OCI-LY1 (cell line): Measurements from ENCODE around the gene AK2.
A peak's percentile ranks its signal among the peaks of the same experiment; 100 is the strongest.

Source experiments
- H2AFZ ChIP-seq: fragments of 200-600 bp; sonication (generic), shearing (Covaris generic); 2 replicates; pipeline ENCODE4 v1.6.0; 2014; ENCODE audit warnings: antibody characterized with exemption, mild to moderate bottlenecking, low read length
- H3F3A ChIP-seq: fragments of 200-600 bp; sonication (generic), shearing (Covaris generic); 2 replicates; pipeline ENCODE4 v1.6.0; 2014; ENCODE audit warnings: mild to moderate bottlenecking, antibody characterized with exemption, low read length, moderate library complexity; ENCODE audit not compliant: insufficient read depth
- H3K27ac ChIP-seq: fragments of 200-600 bp; sonication (generic); 2 replicates; pipeline ENCODE4 v1.5.1; 2014; ENCODE audit warnings: low read length, mixed run types, mild to moderate bottlenecking, low read depth; ENCODE audit not compliant: poor library complexity, severe bottlenecking
- H3K27me3 ChIP-seq: fragments of 200-600 bp; sonication (generic); 2 replicates; pipeline ENCODE4 v1.6.0; 2014; ENCODE audit warnings: antibody characterized with exemption, mild to moderate bottlenecking, low read length, moderate library complexity; ENCODE audit not compliant: insufficient read depth
- H3K36me3 ChIP-seq: fragments of 200-600 bp; sonication (generic); 2 replicates; pipeline ENCODE4 v1.6.1; 2014; ENCODE audit warnings: mild to moderate bottlenecking, antibody characterized with exemption, low read length, moderate library complexity, mixed read lengths; ENCODE audit not compliant: insufficient read depth
- H3K4me1 ChIP-seq: fragments of 200-600 bp; sonication (generic); 2 replicates; pipeline ENCODE4 v1.5.1; 2014; ENCODE audit warnings: mild to moderate bottlenecking, low read length, moderate library complexity; ENCODE audit not compliant: insufficient read depth, severe bottlenecking
- H3K4me2 ChIP-seq: fragments of 200-600 bp; sonication (generic), shearing (Covaris generic); 2 replicates; pipeline ENCODE4 v1.6.1; 2014; ENCODE audit warnings: low read length
- H3K4me3 ChIP-seq: fragments of 200-600 bp; sonication (generic); 2 replicates; pipeline ENCODE4 v1.5.1; 2014; ENCODE audit warnings: low read length, low read depth, mild to moderate bottlenecking, mixed read lengths; ENCODE audit not compliant: poor library complexity, severe bottlenecking
- H3K79me2 ChIP-seq: fragments of 200-600 bp; shearing (Covaris generic); 2 replicates; pipeline ENCODE4 v1.6.1; 2016; ENCODE audit warnings: mixed run types, low read length, mixed read lengths; ENCODE audit not compliant: insufficient read depth
- H3K9ac ChIP-seq: fragments of 200-600 bp; sonication (generic), shearing (Covaris generic); 2 replicates; pipeline ENCODE4 v1.6.1; 2014; ENCODE audit warnings: mild to moderate bottlenecking, low read length, mixed read lengths
- H3K9me2 ChIP-seq: fragments of 200-600 bp; sonication (generic), shearing (Covaris generic); 2 replicates; pipeline ENCODE4 v1.6.1; 2014; ENCODE audit warnings: low read depth, mild to moderate bottlenecking, low read length, mixed read lengths
- H3K9me3 ChIP-seq: fragments of 200-600 bp; shearing (Covaris generic); 2 replicates; pipeline ENCODE4 v1.6.1; 2014; ENCODE audit warnings: low read length, mixed read lengths
- H4K20me1 ChIP-seq: fragments of 200-600 bp; sonication (generic), shearing (Covaris generic); 2 replicates; pipeline ENCODE4 v1.6.0; 2016; ENCODE audit warnings: mild to moderate bottlenecking, low read length; ENCODE audit not compliant: insufficient read depth
- CTCF ChIP-seq: fragments of 200-600 bp; sonication (generic), shearing (Covaris generic); IDR thresholded peaks from 2 replicates; pipeline ENCODE4 v1.5.1; 2017; ENCODE audit warnings: mild to moderate bottlenecking, antibody characterized with exemption, low read length, moderate library complexity, mixed read lengths
- EZH2 ChIP-seq: fragments of 200-600 bp; sonication (generic), shearing (Covaris generic); IDR thresholded peaks from 2 replicates; pipeline ENCODE4 v1.8.0; 2017; ENCODE audit warnings: borderline replicate concordance, mixed run types, mild to moderate bottlenecking, antibody characterized with exemption, low read length, moderate library complexity, mixed read lengths

The AK2 gene

GRCh38 chr1:33008051-33008914 is 28.4 kb downstream of the AK2 start:
- H3F3A ChIP-seq, result no peaks in the 10 kb centered on the region
- no peak overlapping the region for H3K4me3 ChIP-seq
- H3K27me3 ChIP-seq, result no peaks in the 10 kb centered on the region
- no peaks in the 10 kb centered on the region for H3K79me2 ChIP-seq
- H2AFZ ChIP-seq, result no peak overlapping the region
- no peaks in the 10 kb centered on the region for H3K9me3 ChIP-seq
- no peaks in the 10 kb centered on the region for H3K4me1 ChIP-seq
- no peak overlapping the region for H3K27ac ChIP-seq
- no peaks in the 10 kb centered on the region for H4K20me1 ChIP-seq
- no peak for TF ChIP-seq CTCF
- no peak for TF ChIP-seq EZH2
- peaks cover 67% of the 10 kb centered on the region for H3K36me3 ChIP-seq
- H3K9me2 ChIP-seq, result no peaks in the 10 kb centered on the region
- H3K9ac ChIP-seq, result no peak overlapping the region
- H3K4me2 ChIP-seq, result no peak overlapping the region

GRCh38 chr1:33007190-33008050 is 29.3 kb downstream of the AK2 start:
- Histone ChIP-seq H3K4me2 (no peak overlapping the region), H3K9me3 (no peaks in the 10 kb centered on the region), H3K4me3 (no peak overlapping the region), H3K4me1 (no peaks in the 10 kb centered on the region), H2AFZ (no peak overlapping the region), H3K9me2 (no peaks in the 10 kb centered on the region), H3K79me2 (no peaks in the 10 kb centered on the region), H3K27me3 (no peaks in the 10 kb centered on the region), H3K9ac (no peak overlapping the region), H3K36me3 (peaks cover 59% of the 10 kb centered on the region), H3K27ac (no peak overlapping the region), H3F3A (no peaks in the 10 kb centered on the region), H4K20me1 (no peaks in the 10 kb centered on the region)
- TF ChIP-seq CTCF (peak; percentile 41; the same call in 1 of the 2 replicates), EZH2 (no peak)

- H4K20me1 ChIP-seq, result no peaks in the 10 kb centered on the region
- H3K36me3 ChIP-seq, result peaks cover 44% of the 10 kb centered on the region
- H3K79me2 ChIP-seq, result no peaks in the 10 kb centered on the region
- TF ChIP-seq CTCF (no peak), EZH2 (no peak)
- H3K4me2 ChIP-seq, result no peak overlapping the region
- H3K27ac ChIP-seq, result no peak overlapping the region
- H3K9me3 ChIP-seq, result no peaks in the 10 kb centered on the region
- no peaks in the 10 kb centered on the region for H3K4me1 ChIP-seq
- no peak overlapping the region for H2AFZ ChIP-seq
- no peaks in the 10 kb centered on the region for H3K27me3 ChIP-seq
- H3K9ac ChIP-seq, result no peak overlapping the region
- H3F3A ChIP-seq, result no peaks in the 10 kb centered on the region
- no peaks in the 10 kb centered on the region for H3K9me2 ChIP-seq
- H3K4me3 ChIP-seq, result no peak overlapping the region
These were observed 30.8 kb downstream of the AK2 start for GRCh38 chr1:33005838-33006421.
